Gastroesophageal sphincter (tissue), 4 donors: ENCODE results near the gene ZCCHC17. TPM values are rescaled to one million over a fixed set of nuclear protein-coding genes. Genes with fewer than 3 reads are reported as not detected.
"Not testable (repeated sequence)": the region's sequence is repeated elsewhere in the genome, so short reads cannot be mapped to it uniquely, and the experiment has no call there.

ENCODE experiments used
- ATAC-seq: fragments of 150-250 bp; one replicate; pipeline ENCODE4 v1.9.1; 2016; ENCODE audit warnings: mild to moderate bottlenecking, moderate library complexity
- H3K27ac ChIP-seq, 4 donors: fragments of 200-600 bp; sonication (generic) in 3 of 4; 1 replicate in 3 of 4; 2 replicates in 1 of 4; pipeline ENCODE4 v1.5.1; 2016 to 2019
- H3K27me3 ChIP-seq: fragments of 200-600 bp; sonication (generic); one replicate; pipeline ENCODE4 v1.5.1; 2019
- H3K36me3 ChIP-seq, 2 donors: fragments of 200-600 bp; sonication (generic); one replicate each; pipeline ENCODE4 v1.5.1; 2019; ENCODE audit warnings: control low read depth in 1 of 2
- H3K4me1 ChIP-seq, 3 donors: fragments of 200-600 bp; sonication (generic); 1 replicate in 2 of 3; 2 replicates in 1 of 3; pipeline ENCODE4 v1.5.1; 2016 to 2019; ENCODE audit warnings: control low read depth in 2 of 3
- H3K4me3 ChIP-seq, 2 donors: fragments of 200-600 bp; sonication (generic); one replicate each; pipeline ENCODE4 v1.5.1; 2019; ENCODE audit warnings: mild to moderate bottlenecking in 1 of 2, moderate library complexity in 1 of 2
- H3K9me3 ChIP-seq, 3 donors: fragments of 200-600 bp; sonication (generic); one replicate each; pipeline ENCODE4 v1.5.1; 2017 to 2019; ENCODE audit warnings: control low read depth in 2 of 3
- EP300 ChIP-seq: sonication (generic); formaldehyde crosslinking; IDR thresholded peaks from one replicate; pipeline ENCODE4 v1.6.1; 2017; ENCODE audit warnings: antibody characterized with exemption, mild to moderate bottlenecking
- POLR2A ChIP-seq, 2 donors: fragments of 450-650 bp; IDR thresholded peaks; one replicate each; pipeline ENCODE4 v1.6.1; 2017; ENCODE audit warnings: antibody characterized with exemption in 2 of 2, mild to moderate bottlenecking in 2 of 2, moderate library complexity in 1 of 2
- POLR2AphosphoS5 ChIP-seq: sonication (generic); formaldehyde crosslinking; IDR thresholded peaks from one replicate; pipeline ENCODE4 v1.6.1; 2017; ENCODE audit warnings: antibody characterized with exemption
- WGBS, 2 donors: methylation state at CpG; one replicate each; pipeline ENCODE4 v1.1.5; 2018; ENCODE audit warnings: low coverage in 1 of 2; 5-methylcytosine and 5-hydroxymethylcytosine counted together
- total RNA-seq, 4 donors: library from RNA; depleted of rRNA; stranded (reverse); fragments of >200 nt; gene quantifications; one replicate each; pipeline ENCODE4 v1.1.0, GENCODE V29; 2016
- TF ChIP-seq, protein P1 (sequence below), 4 experiments: fragments of 200-600 bp in 2 of 4; fragments of 450-650 bp in 2 of 4; sonication (generic) in 1 of 4; IDR thresholded peaks; one replicate each; pipeline ENCODE4 v1.5.1; 2017 to 2019; ENCODE audit warnings: antibody characterized with exemption in 4 of 4, mild to moderate bottlenecking in 2 of 4, moderate library complexity in 2 of 4

The ZCCHC17 gene
- total RNA-seq, 4 donors from 2014 or later, result 25.4 to 28.7 (median 27.4) TPM

DNA sequence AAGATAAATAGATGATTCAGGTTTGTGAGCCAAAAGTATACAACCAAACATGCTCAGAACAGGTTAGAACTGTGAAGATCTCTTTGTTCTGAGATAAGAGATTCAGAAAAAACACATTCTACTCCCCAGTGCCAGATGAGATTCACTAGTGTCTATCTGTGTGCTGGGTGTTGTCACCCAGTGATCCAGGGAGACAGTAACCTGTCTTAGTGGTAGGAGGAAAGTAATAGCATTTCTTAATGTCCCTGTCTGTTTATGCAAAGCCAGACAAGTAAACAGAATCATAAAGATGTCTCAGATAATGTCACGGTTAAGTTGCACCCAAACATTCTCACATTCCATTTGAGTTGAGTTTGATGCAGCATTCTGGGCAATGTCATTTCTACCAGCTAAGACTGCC lies 38.3 kb upstream of the ZCCHC17 start:
- ATAC-seq, result no peak
- no peaks in the 10 kb centered on the region for H3K27me3 ChIP-seq
- H3K27ac ChIP-seq, result no peak overlapping the region
- no peak overlapping the region for H3K4me3 ChIP-seq
- peaks cover 2 to 69% of the 10 kb centered on the region in 2 donors for H3K36me3 ChIP-seq
- no peaks in the 10 kb centered on the region for H3K4me1 ChIP-seq
- no peaks in the 10 kb centered on the region for H3K9me3 ChIP-seq
- TF ChIP-seq EP300, result no peak
- no peak for TF ChIP-seq POLR2AphosphoS5
- TF ChIP-seq, protein P1, sequence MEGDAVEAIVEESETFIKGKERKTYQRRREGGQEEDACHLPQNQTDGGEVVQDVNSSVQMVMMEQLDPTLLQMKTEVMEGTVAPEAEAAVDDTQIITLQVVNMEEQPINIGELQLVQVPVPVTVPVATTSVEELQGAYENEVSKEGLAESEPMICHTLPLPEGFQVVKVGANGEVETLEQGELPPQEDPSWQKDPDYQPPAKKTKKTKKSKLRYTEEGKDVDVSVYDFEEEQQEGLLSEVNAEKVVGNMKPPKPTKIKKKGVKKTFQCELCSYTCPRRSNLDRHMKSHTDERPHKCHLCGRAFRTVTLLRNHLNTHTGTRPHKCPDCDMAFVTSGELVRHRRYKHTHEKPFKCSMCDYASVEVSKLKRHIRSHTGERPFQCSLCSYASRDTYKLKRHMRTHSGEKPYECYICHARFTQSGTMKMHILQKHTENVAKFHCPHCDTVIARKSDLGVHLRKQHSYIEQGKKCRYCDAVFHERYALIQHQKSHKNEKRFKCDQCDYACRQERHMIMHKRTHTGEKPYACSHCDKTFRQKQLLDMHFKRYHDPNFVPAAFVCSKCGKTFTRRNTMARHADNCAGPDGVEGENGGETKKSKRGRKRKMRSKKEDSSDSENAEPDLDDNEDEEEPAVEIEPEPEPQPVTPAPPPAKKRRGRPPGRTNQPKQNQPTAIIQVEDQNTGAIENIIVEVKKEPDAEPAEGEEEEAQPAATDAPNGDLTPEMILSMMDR (IDR thresholded peaks at IDR 0.05), result no peak
- TF ChIP-seq POLR2A (IDR thresholded peaks at IDR 0.05), result no peak
- WGBS, 2 donors, result 100% methylated on average over 1 of the region's 1 CpG; no CpG with 5 or more reads in 1 of the 2 donors

DNA sequence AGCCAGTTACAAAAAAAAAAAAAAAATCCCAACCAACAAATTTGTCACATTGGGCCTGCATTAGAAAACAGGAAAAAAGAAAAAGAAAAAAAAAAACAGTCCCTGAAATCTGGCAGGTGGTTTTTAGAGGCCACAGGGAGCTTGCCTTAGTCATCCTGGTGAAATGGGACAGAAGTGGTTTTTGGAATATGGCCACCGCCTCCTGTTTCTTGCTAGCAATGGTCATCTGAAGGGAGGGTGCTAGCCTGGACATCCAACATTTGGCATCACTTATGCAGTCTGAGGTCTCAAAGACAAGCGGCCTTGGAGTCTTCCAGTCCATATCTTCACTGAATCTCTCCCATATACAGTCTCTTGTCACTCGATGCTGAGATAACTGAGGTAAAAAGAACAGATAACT lies 37.1 kb upstream of the ZCCHC17 start:
- Histone ChIP-seq H3K27me3 (no peaks in the 10 kb centered on the region), H3K36me3 (peaks cover 2 to 77% of the 10 kb centered on the region in 2 donors), H3K4me3 (no peak overlapping the region), H3K27ac (no peak overlapping the region), H3K4me1 (peaks cover 0 to 3% (median 3%) of the 10 kb centered on the region in 3 donors), H3K9me3 (no peaks in the 10 kb centered on the region)
- TF ChIP-seq, protein P1 (IDR thresholded peaks at IDR 0.05), result no peak
- TF ChIP-seq EP300 (no peak), POLR2A (IDR thresholded peaks at IDR 0.05) (no peak), POLR2AphosphoS5 (no peak)
- WGBS, 2 donors, result 80 to 93% methylated on average over 1 to 3 of the region's 3 CpGs
- ATAC-seq, result no peak

DNA sequence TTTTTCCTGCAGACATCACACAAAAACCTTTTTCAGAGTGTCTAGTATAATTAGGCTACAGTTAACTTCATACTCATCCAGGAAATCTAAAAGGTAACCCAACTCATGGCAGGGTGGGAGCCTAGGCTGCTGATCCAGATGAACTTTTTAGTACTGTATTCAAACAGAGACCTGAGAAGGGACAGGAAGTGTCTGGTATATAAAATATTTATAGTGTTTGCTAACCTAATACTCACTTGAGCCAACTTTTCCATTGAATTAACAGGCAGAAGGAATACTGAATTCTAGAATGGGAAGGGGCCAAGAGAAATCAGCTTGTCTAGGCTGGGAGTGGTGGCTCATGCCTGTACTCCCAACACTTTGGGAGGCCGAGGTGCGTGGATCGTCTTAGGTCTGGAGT lies 34.9 kb upstream of the ZCCHC17 start:
- no peak for ATAC-seq
- no peak overlapping the region for H3K4me3 ChIP-seq
- no peak for TF ChIP-seq POLR2AphosphoS5
- TF ChIP-seq EP300, result no peak
- no peak for TF ChIP-seq POLR2A (IDR thresholded peaks at IDR 0.05)
- TF ChIP-seq, protein P1 (IDR thresholded peaks at IDR 0.05), result no peak
- H3K27ac ChIP-seq, result no peak overlapping the region
- peaks cover 0 to 7% (median 3%) of the 10 kb centered on the region in 3 donors for H3K4me1 ChIP-seq
- WGBS, 2 donors, result 100% methylated on average over 3 of the region's 3 CpGs; no CpG with 5 or more reads in 1 of the 2 donors
- no peaks in the 10 kb centered on the region for H3K9me3 ChIP-seq
- H3K36me3 ChIP-seq, result peaks cover 2 to 94% of the 10 kb centered on the region in 2 donors
- no peaks in the 10 kb centered on the region for H3K27me3 ChIP-seq

DNA sequence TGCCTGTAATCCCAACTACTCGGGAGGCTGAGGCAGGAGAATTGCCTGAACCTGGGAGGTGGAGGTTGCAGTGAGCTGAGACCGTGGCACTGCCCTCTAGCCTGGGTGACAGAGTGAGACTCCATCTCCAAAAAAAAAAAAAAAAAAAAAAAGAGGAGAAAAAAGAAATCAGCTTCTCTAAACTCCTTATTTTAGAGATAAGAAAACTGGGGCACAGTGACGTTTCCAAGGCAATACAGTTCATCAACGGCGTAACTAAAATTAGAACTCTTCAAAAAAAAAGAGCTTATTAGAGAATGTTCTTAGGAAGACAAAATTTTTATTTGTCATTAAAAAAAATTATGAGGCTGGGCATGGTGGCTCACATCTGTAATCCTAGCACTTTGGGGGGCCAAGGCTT lies 34.4 kb upstream of the ZCCHC17 start:
- H3K27ac ChIP-seq, H3K27me3 ChIP-seq, H3K4me1 ChIP-seq, H3K9me3 ChIP-seq, H3K4me3 ChIP-seq, ATAC-seq: not testable (repeated sequence)
- WGBS, 2 donors, result 75 to 84% methylated on average over 3 to 4 of the region's 5 CpGs
- H3K36me3 ChIP-seq, result peaks cover 2 to 94% of the 10 kb centered on the region in 2 donors

DNA sequence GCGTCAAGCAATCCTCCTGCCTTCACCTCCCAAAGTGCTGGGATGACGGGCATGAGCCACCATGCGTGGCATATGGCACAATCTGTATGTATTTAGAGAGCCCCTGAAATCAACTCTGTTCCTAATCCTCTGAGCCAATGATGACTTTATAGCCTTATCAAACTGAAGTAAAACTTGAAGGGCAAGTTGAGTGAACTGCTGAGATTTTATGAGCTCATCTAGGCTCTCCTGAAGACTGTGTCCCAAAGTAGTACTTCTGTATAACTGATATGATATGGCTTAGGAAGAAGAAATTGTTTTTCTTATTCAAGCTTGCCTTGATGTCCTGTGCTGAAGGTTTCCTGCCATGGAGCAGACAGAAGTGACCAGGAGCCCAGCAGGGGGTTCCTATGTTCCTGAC lies 33.4 kb upstream of the ZCCHC17 start:
- H3K27me3 ChIP-seq, result no peaks in the 10 kb centered on the region
- H3K4me3 ChIP-seq, result no peak overlapping the region
- H3K4me1 ChIP-seq, result peaks cover 0 to 7% (median 3%) of the 10 kb centered on the region in 3 donors
- ATAC-seq, result no peak
- TF ChIP-seq POLR2AphosphoS5, result no peak
- TF ChIP-seq EP300, result no peak
- TF ChIP-seq POLR2A (IDR thresholded peaks at IDR 0.05), result no peak
- TF ChIP-seq, protein P1 (IDR thresholded peaks at IDR 0.05), result no peak
- peaks cover 2 to 94% of the 10 kb centered on the region in 2 donors for H3K36me3 ChIP-seq
- 100% methylated on average over 3 of the region's 3 CpGs; no CpG with 5 or more reads in 1 of the 2 donors for WGBS, 2 donors
- H3K9me3 ChIP-seq, result no peaks in the 10 kb centered on the region
- H3K27ac ChIP-seq, result no peak overlapping the region
